ENCODE results near the gene SDCCAG8.

DNA sequence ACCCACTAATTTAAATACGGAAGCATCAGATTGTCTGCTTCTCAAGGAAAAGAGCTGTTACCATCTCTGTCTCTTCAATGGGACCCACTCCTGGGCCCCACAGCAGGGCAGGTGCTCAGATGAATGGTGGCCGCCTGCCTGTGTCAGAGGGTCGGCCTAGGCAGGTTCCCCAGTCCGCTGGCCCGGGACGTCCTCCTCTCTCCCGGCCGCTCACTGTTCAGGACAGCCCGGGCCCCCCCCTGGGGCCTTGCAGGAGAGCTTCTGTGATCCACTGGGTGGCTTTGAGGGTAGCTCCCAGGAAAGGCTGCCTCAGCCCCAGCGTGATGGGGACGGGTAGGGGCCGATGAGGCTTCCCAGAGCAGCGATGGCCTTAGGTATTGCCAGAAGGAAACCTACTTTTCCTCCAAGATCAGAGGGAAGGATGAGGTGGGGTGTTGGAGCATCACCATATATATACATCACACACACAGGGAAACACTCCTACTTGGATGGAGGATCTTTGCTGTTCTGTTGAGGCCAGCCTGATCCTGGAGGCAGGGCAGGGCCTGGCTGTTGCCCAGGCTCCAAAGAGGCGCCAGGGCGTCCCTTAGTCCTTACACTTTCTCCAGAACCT is 231.3 kb downstream of the SDCCAG8 start:
- TF ChIP-seq, protein P1, sequence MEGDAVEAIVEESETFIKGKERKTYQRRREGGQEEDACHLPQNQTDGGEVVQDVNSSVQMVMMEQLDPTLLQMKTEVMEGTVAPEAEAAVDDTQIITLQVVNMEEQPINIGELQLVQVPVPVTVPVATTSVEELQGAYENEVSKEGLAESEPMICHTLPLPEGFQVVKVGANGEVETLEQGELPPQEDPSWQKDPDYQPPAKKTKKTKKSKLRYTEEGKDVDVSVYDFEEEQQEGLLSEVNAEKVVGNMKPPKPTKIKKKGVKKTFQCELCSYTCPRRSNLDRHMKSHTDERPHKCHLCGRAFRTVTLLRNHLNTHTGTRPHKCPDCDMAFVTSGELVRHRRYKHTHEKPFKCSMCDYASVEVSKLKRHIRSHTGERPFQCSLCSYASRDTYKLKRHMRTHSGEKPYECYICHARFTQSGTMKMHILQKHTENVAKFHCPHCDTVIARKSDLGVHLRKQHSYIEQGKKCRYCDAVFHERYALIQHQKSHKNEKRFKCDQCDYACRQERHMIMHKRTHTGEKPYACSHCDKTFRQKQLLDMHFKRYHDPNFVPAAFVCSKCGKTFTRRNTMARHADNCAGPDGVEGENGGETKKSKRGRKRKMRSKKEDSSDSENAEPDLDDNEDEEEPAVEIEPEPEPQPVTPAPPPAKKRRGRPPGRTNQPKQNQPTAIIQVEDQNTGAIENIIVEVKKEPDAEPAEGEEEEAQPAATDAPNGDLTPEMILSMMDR (IDR thresholded peaks at IDR 0.05; ENCODE audit: low read depth, low read length, missing input control), result no peak
- TF ChIP-seq SP1 (IDR thresholded peaks at IDR 0.05), result no peak
- TF ChIP-seq RAD21 (IDR thresholded peaks at IDR 0.05), result no peak
- TF ChIP-seq JUND (IDR thresholded peaks at IDR 0.05), result no peak
- TF ChIP-seq TAF1 (conservative IDR thresholded peaks at IDR 0.05), result no peak
- TF ChIP-seq GABPA (IDR thresholded peaks at IDR 0.05 in 1 of 2, conservative IDR thresholded peaks at IDR 0.05 in 1 of 2), result no peak
- no peak for TF ChIP-seq EGR1 (IDR thresholded peaks at IDR 0.05; ENCODE audit: low read depth in 2 of 2)
- TF ChIP-seq, protein P2, sequence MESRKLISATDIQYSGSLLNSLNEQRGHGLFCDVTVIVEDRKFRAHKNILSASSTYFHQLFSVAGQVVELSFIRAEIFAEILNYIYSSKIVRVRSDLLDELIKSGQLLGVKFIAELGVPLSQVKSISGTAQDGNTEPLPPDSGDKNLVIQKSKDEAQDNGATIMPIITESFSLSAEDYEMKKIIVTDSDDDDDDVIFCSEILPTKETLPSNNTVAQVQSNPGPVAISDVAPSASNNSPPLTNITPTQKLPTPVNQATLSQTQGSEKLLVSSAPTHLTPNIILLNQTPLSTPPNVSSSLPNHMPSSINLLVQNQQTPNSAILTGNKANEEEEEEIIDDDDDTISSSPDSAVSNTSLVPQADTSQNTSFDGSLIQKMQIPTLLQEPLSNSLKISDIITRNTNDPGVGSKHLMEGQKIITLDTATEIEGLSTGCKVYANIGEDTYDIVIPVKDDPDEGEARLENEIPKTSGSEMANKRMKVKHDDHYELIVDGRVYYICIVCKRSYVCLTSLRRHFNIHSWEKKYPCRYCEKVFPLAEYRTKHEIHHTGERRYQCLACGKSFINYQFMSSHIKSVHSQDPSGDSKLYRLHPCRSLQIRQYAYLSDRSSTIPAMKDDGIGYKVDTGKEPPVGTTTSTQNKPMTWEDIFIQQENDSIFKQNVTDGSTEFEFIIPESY (IDR thresholded peaks at IDR 0.05), result no peak
- TF ChIP-seq, protein P3, sequence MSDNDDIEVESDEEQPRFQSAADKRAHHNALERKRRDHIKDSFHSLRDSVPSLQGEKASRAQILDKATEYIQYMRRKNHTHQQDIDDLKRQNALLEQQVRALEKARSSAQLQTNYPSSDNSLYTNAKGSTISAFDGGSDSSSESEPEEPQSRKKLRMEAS (IDR thresholded peaks at IDR 0.05), result no peak
- no peak for TF ChIP-seq RXRA (IDR thresholded peaks at IDR 0.05)
